ENCODE measurements around the gene KLHDC7A. TPM values are rescaled to one million over a fixed set of nuclear protein-coding genes. Genes with fewer than 3 reads are reported as not detected.

KLHDC7A gene
- total and polyA plus RNA-seq, 4 donors, result 1.0 to 4.9 (median 1.6) TPM

GRCh38 chr1:18482721-18483425, 2.1 kb downstream of the KLHDC7A start:
- no peak for TF ChIP-seq CTCF (IDR thresholded peaks at IDR 0.05; ENCODE audit: control extremely low read depth, extremely low read depth)
- Histone ChIP-seq H3K4me3 (no peak overlapping the region), H3K27ac (ENCODE audit: low read depth in 1 of 2, low read length in 1 of 2) (no peak overlapping the region), H3K27me3 (ENCODE audit: control insufficient read depth in 3 of 3, insufficient read depth in 3 of 3, low read length in 2 of 3) (no peaks in the 10 kb centered on the region), H3K36me3 (ENCODE audit: control insufficient read depth in 4 of 4, insufficient read depth in 4 of 4, low read length in 4 of 4) (no peaks in the 10 kb centered on the region), H3K9ac (ENCODE audit: insufficient read depth in 1 of 2, low read length in 2 of 2) (no peak overlapping the region), H3K4me1 (ENCODE audit: control insufficient read depth in 5 of 5, insufficient read depth in 5 of 5, low read length in 5 of 5) (peaks cover 0 to 20% (median 13%) of the 10 kb centered on the region in 5 donors), H3K9me3 (ENCODE audit: control insufficient read depth in 4 of 4, insufficient read depth in 3 of 4, low read length in 3 of 4) (no peaks in the 10 kb centered on the region)
- WGBS, 2 donors, result 93 to 96% methylated on average over 47 to 57 of the region's 57 CpGs
- ATAC-seq (ENCODE audit: insufficient read depth, low FRiP score) (no peak), DNase-seq (no peak)

GRCh38 chr1:18484276-18484675, 3.5 kb downstream of the KLHDC7A start:
- no peaks in the 10 kb centered on the region for H3K36me3 ChIP-seq (ENCODE audit: control insufficient read depth in 4 of 4, insufficient read depth in 4 of 4, low read length in 4 of 4)
- DNase-seq (no peak), ATAC-seq (ENCODE audit: insufficient read depth, low FRiP score) (no peak)
- H3K27ac ChIP-seq (ENCODE audit: low read depth in 1 of 2, low read length in 1 of 2), result no peak overlapping the region
- H3K9ac ChIP-seq (ENCODE audit: insufficient read depth in 1 of 2, low read length in 2 of 2), result no peak overlapping the region
- H3K9me3 ChIP-seq (ENCODE audit: control insufficient read depth in 4 of 4, insufficient read depth in 3 of 4, low read length in 3 of 4), result peaks cover 0 to 2% (median 0%) of the 10 kb centered on the region in 4 donors
- peaks cover 0 to 20% (median 13%) of the 10 kb centered on the region in 5 donors for H3K4me1 ChIP-seq (ENCODE audit: control insufficient read depth in 5 of 5, insufficient read depth in 5 of 5, low read length in 5 of 5)
- H3K4me3 ChIP-seq, result no peak overlapping the region
- H3K27me3 ChIP-seq (ENCODE audit: control insufficient read depth in 3 of 3, insufficient read depth in 3 of 3, low read length in 2 of 3), result no peaks in the 10 kb centered on the region
- 92 to 94% methylated on average over 3 of the region's 3 CpGs for WGBS, 2 donors
- no peak for TF ChIP-seq CTCF (IDR thresholded peaks at IDR 0.05; ENCODE audit: control extremely low read depth, extremely low read depth)

GRCh38 chr1:18484721-18485120, 4.0 kb downstream of the KLHDC7A start:
- H3K27me3 ChIP-seq (ENCODE audit: control insufficient read depth in 3 of 3, insufficient read depth in 3 of 3, low read length in 2 of 3), result no peaks in the 10 kb centered on the region
- no peak for ATAC-seq (ENCODE audit: insufficient read depth, low FRiP score)

More at GRCh38 chr1:18484721-18485120, 4.0 kb downstream of the KLHDC7A start:
- H3K4me3 ChIP-seq, result no peak overlapping the region
- H3K36me3 ChIP-seq (ENCODE audit: control insufficient read depth in 4 of 4, insufficient read depth in 4 of 4, low read length in 4 of 4), result no peaks in the 10 kb centered on the region
- H3K4me1 ChIP-seq (ENCODE audit: control insufficient read depth in 5 of 5, insufficient read depth in 5 of 5, low read length in 5 of 5), result peaks cover 0 to 18% (median 10%) of the 10 kb centered on the region in 5 donors
- no peak for TF ChIP-seq CTCF (IDR thresholded peaks at IDR 0.05; ENCODE audit: control extremely low read depth, extremely low read depth)
- no peak overlapping the region for H3K9ac ChIP-seq (ENCODE audit: insufficient read depth in 1 of 2, low read length in 2 of 2)
- peaks cover 0 to 4% (median 0%) of the 10 kb centered on the region in 4 donors for H3K9me3 ChIP-seq (ENCODE audit: control insufficient read depth in 4 of 4, insufficient read depth in 3 of 4, low read length in 3 of 4)
- WGBS, 2 donors, result 73 to 86% methylated on average over 2 of the region's 2 CpGs
- no peak overlapping the region for H3K27ac ChIP-seq (ENCODE audit: low read depth in 1 of 2, low read length in 1 of 2)
- no peak for DNase-seq

All from lung (tissue), 12 donors.